ENCODE data around the gene VPS41.

The VPS41 gene

GRCh38 chr7:38716397-38716796, 192.6 kb downstream of the VPS41 start:
- no peak for DNase-seq

GRCh38 chr7:38709123-38709522, 199.9 kb downstream of the VPS41 start:
- no peak for DNase-seq

GRCh38 chr7:38704751-38705150, 204.2 kb downstream of the VPS41 start:
- peak; percentile 14 for DNase-seq

- DNase-seq: no peak
Measured at GRCh38 chr7:38704041-38704547, 204.9 kb downstream of the VPS41 start.

- DNase-seq: no peak
Measured at GRCh38 chr7:38703093-38703492, 205.9 kb downstream of the VPS41 start.

GRCh38 chr7:38702002-38702535, 206.9 kb downstream of the VPS41 start:
- no peak for DNase-seq

- no peak for DNase-seq
Measured at GRCh38 chr7:38700116-38700515, 208.9 kb downstream of the VPS41 start.

- peak; percentile 49 for DNase-seq
Measured at GRCh38 chr7:38699471-38699870, 209.5 kb downstream of the VPS41 start.

- DNase-seq: no peak
Measured at GRCh38 chr7:38694326-38694725, 214.7 kb downstream of the VPS41 start.

- DNase-seq: no peak
Measured at GRCh38 chr7:38686888-38687287, 222.1 kb downstream of the VPS41 start.

- no peak for DNase-seq
Measured at GRCh38 chr7:38685851-38686250, 223.1 kb downstream of the VPS41 start.

- no peak for DNase-seq
Measured at GRCh38 chr7:38682606-38683005, 226.4 kb downstream of the VPS41 start.

GRCh38 chr7:38681882-38682281, 227.1 kb downstream of the VPS41 start:
- DNase-seq: no peak

GRCh38 chr7:38679419-38679818, 229.6 kb downstream of the VPS41 start:
- no peak for DNase-seq

GRCh38 chr7:38678698-38679054, 230.3 kb downstream of the VPS41 start:
- DNase-seq: no peak

- DNase-seq: no peak
Measured at GRCh38 chr7:38677981-38678697, 230.9 kb downstream of the VPS41 start.

GRCh38 chr7:38675494-38676106, 233.4 kb downstream of the VPS41 start:
- no peak for DNase-seq

GRCh38 chr7:38674513-38674912, 234.5 kb downstream of the VPS41 start:
- no peak for DNase-seq

GRCh38 chr7:38673795-38674194, 235.2 kb downstream of the VPS41 start:
- DNase-seq: peak; percentile 83

Measured in EL (cell line).